Right atrium auricular region (tissue), 2 donors: Measurements from ENCODE around the gene SLC7A10. TPM values are rescaled to one million over a fixed set of nuclear protein-coding genes. Genes with fewer than 3 reads are reported as not detected.

ENCODE experiments used
- DNase-seq: peaks from one replicate; pipeline ENCODE4 v3.0.0-alpha.2; 2019; ENCODE audit warnings: low spot score
- H3K27ac ChIP-seq, 2 donors: fragments of 200-600 bp; sonication (generic); 1 replicate in 1 of 2; 2 replicates in 1 of 2; pipeline ENCODE4 v1.5.1; 2016 to 2019
- H3K27me3 ChIP-seq, 2 donors: fragments of 200-600 bp; sonication (generic); one replicate each; pipeline versions ENCODE4 v1.5.1 to v1.6.0; 2017 to 2019
- H3K36me3 ChIP-seq: fragments of 200-600 bp; sonication (generic); one replicate; pipeline ENCODE4 v1.5.1; 2016
- H3K4me1 ChIP-seq, 2 donors: fragments of 200-600 bp; sonication (generic); one replicate each; pipeline versions ENCODE4 v1.5.1 to v1.6.0; 2017 to 2019
- H3K4me3 ChIP-seq, 2 donors: fragments of 200-600 bp; sonication (generic); 1 replicate in 1 of 2; 2 replicates in 1 of 2; pipeline ENCODE4 v1.5.1; 2017 to 2019; ENCODE audit warnings: mild to moderate bottlenecking in 1 of 2, moderate library complexity in 1 of 2
- H3K9me3 ChIP-seq, 2 donors: fragments of 200-600 bp; sonication (generic); one replicate each; pipeline ENCODE4 v1.5.1; 2019
- total RNA-seq, 2 donors: library from RNA; depleted of rRNA; stranded (reverse); fragments of >200 nt; gene quantifications; one replicate each; pipeline ENCODE4 v1.1.0, GENCODE V29; 2016
- TF ChIP-seq, protein P1 (sequence below), 2 donors: fragments of 200-600 bp; sonication (generic); IDR thresholded peaks; one replicate each; pipeline ENCODE4 v1.5.1; 2019; ENCODE audit warnings: antibody characterized with exemption in 2 of 2

The SLC7A10 gene
- total RNA-seq, 2 donors from 2014 or later = 0.79 TPM; not detected in 1

DNA sequence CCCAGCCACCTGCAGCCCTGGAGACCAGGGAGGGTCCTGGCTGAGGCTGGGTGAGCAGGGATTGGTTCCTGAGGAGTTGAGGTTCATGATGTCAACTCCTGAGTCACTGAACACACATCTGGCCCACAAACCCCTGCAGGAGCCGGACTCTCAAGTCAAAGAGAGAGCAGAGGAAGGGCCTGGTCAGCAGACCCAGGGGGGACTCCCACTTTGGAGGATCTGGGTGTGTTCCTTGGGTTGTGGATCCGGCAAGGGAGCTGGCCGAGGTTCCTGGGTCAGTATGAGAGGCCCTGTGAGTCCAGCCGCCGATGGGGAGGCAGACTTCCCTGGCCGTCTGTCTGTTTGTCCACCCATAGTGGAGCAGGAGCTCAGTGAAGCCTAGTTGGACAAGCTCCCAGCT lies 4.0 kb downstream of the SLC7A10 start:
- no peak overlapping the region for H3K27ac ChIP-seq
- no peak overlapping the region for H3K4me3 ChIP-seq
- H3K36me3 ChIP-seq = no peaks in the 10 kb centered on the region
- DNase-seq = no peak
- H3K27me3 ChIP-seq = peaks cover 18 to 20% of the 10 kb centered on the region in 2 donors
- H3K4me1 ChIP-seq = peaks cover 0 to 13% of the 10 kb centered on the region in 2 donors
- no peaks in the 10 kb centered on the region for H3K9me3 ChIP-seq
- TF ChIP-seq, protein P1, sequence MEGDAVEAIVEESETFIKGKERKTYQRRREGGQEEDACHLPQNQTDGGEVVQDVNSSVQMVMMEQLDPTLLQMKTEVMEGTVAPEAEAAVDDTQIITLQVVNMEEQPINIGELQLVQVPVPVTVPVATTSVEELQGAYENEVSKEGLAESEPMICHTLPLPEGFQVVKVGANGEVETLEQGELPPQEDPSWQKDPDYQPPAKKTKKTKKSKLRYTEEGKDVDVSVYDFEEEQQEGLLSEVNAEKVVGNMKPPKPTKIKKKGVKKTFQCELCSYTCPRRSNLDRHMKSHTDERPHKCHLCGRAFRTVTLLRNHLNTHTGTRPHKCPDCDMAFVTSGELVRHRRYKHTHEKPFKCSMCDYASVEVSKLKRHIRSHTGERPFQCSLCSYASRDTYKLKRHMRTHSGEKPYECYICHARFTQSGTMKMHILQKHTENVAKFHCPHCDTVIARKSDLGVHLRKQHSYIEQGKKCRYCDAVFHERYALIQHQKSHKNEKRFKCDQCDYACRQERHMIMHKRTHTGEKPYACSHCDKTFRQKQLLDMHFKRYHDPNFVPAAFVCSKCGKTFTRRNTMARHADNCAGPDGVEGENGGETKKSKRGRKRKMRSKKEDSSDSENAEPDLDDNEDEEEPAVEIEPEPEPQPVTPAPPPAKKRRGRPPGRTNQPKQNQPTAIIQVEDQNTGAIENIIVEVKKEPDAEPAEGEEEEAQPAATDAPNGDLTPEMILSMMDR (IDR thresholded peaks at IDR 0.05) = no peak

DNA sequence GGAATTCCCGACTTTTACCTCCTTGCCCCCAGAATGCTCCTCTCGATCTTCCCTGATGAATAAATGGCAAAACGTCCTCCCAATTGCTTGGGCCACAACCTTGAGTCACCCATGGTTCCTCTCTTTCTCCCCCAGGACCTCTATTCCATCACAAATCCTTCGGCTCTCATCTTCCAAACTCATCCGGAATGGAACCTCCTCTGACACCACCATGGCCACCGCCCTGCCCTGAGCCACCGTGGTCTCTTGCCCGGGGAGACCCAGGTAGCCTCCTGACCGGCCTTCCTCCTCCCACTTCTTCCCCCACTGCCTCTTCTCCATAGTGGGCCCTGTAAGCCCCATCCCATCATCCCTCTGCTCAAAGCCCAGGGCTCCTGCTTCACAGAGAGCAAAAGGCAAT lies 4.9 kb downstream of the SLC7A10 start:
- H3K4me1 ChIP-seq = peaks cover 0 to 6% of the 10 kb centered on the region in 2 donors
- TF ChIP-seq, protein P1 (IDR thresholded peaks at IDR 0.05) = no peak
- no peak overlapping the region for H3K27ac ChIP-seq
- H3K27me3 ChIP-seq = peaks cover 10 to 12% of the 10 kb centered on the region in 2 donors
- H3K4me3 ChIP-seq = no peak overlapping the region
- no peaks in the 10 kb centered on the region for H3K36me3 ChIP-seq
- no peak for DNase-seq
- no peaks in the 10 kb centered on the region for H3K9me3 ChIP-seq

DNA sequence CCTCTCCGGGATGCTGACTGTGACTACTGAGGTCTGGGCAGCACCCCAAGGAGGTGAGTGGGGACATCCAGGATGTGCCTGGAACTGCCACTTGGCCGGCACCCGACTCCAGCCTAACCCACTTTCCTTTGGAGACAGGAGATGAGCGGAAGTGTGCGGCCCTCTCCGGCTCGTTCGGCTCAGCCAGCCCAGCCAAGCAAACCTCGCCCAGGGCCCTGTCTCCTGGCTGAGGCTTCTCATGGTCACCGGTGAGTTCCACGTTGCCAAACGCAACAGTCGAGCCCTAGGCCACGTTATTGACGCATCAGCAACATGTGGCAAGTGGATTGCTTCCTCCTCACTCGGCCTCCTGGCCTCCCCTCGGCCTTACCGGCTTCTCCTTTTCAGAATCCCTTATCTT lies 5.5 kb downstream of the SLC7A10 start:
- peaks cover 6% of the 10 kb centered on the region in 2 donors for H3K27me3 ChIP-seq
- H3K9me3 ChIP-seq = no peaks in the 10 kb centered on the region
- peaks cover 0 to under 1% of the 10 kb centered on the region in 2 donors for H3K4me1 ChIP-seq
- TF ChIP-seq, protein P1 (IDR thresholded peaks at IDR 0.05) = no peak
- H3K36me3 ChIP-seq = no peaks in the 10 kb centered on the region
- H3K4me3 ChIP-seq = no peak overlapping the region
- DNase-seq = no peak
- H3K27ac ChIP-seq = no peak overlapping the region

DNA sequence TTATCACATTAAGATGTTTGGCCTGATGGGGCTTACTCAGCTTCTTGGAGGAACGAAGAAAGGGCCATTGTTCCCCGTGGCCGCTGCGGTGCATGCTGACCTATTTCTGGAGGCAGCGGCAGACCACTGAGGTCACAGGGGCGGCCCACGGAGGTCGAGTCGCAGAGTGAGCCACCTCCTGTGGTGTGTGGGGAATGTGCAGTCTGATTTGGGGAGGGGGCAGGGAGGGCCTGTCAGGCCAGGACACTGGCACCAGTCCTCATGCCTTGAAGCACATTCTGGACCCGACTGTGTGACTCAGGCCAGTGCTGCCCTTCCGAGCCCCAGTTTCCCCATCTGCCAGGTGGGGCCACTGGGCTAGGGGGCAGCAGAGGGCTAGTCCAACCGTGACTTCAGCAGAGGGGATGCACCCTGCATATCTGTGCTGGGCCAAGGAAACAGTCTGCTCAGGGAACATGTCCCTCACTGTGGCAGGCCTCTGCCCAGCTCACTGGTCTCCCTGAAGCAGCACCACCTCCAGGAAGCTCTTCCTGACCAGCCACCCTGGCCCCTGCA lies 6.3 kb downstream of the SLC7A10 start:
- Histone ChIP-seq H3K4me3 (no peak overlapping the region), H3K36me3 (no peaks in the 10 kb centered on the region), H3K9me3 (no peaks in the 10 kb centered on the region), H3K4me1 (no peaks in the 10 kb centered on the region), H3K27ac (no peak overlapping the region), H3K27me3 (no peaks in the 10 kb centered on the region)
- TF ChIP-seq, protein P1 (IDR thresholded peaks at IDR 0.05) = no peak
- no peak for DNase-seq

DNA sequence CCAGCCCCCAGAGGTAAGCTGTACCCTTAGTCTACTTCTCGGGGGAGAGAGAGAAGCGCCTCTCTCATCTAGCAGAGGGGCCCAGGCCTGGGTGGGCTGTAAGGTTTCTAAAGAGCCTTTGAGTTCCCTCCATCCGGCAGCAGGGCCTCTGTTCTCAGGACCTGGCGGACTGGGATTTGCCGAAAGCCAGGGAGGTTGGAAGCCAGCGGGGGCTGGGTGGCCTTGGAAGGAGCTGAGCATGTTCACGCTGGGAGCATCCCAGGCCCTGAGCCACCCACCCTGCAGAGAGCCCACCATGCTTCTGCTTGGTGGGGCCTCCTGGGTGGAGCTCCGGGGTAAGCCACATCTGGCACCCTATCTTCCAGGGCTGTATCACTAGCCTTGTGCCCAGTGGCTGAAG lies 7.8 kb downstream of the SLC7A10 start:
- Histone ChIP-seq H3K27me3 (no peaks in the 10 kb centered on the region), H3K9me3 (no peaks in the 10 kb centered on the region), H3K36me3 (no peaks in the 10 kb centered on the region), H3K27ac (no peak overlapping the region), H3K4me3 (no peak overlapping the region), H3K4me1 (no peaks in the 10 kb centered on the region)
- TF ChIP-seq, protein P1 (IDR thresholded peaks at IDR 0.05) = no peak
- DNase-seq = no peak

DNA sequence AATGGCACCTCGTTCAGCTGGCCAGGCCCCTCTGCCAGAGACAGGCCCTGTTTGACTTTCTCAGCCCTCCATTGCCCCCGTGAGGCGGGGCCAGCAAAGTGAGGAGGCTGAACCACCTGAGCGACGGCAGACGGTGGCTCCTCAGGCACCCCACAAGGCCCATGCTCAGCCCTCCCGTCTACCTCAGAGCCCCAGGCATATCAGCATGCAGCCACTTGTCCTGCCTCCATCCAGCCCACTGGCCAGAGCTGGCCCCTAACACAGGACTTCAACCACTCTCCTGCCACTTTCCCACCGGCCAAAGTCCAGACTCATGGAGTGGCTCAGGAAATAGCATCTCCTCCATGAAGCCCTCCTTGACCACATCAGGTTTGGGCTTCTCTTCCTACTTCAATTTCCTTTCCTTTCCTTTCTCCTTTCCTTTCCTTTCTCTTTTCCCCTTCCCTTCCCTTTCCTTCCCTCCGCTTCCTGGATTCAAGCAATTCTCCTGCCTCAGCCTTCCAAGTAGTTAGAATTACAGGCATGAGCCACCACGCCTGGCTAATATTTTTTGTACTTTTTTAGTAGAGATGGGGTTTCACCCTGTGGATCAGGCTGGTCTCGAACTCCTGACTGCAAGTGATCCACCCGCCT lies 9.3 kb downstream of the SLC7A10 start:
- H3K27me3 ChIP-seq = no peaks in the 10 kb centered on the region
- H3K4me1 ChIP-seq = no peaks in the 10 kb centered on the region
- no peak overlapping the region for H3K27ac ChIP-seq
- TF ChIP-seq, protein P1 (IDR thresholded peaks at IDR 0.05) = no peak
- H3K4me3 ChIP-seq = no peak overlapping the region
- DNase-seq = no peak
- H3K9me3 ChIP-seq = no peaks in the 10 kb centered on the region
- no peaks in the 10 kb centered on the region for H3K36me3 ChIP-seq
